Kasumi-1 (cell line): Measurements from ENCODE around the gene TCP1.
"Not testable (repeated sequence)": the region's sequence is repeated elsewhere in the genome, so short reads cannot be mapped to it uniquely, and the experiment has no call there.

Experiments
- DNase-seq, 2 experiments: peaks; one replicate each; lab custom pipeline; 2025; lab: John Stamatoyannopoulos, UW

The TCP1 gene

DNA sequence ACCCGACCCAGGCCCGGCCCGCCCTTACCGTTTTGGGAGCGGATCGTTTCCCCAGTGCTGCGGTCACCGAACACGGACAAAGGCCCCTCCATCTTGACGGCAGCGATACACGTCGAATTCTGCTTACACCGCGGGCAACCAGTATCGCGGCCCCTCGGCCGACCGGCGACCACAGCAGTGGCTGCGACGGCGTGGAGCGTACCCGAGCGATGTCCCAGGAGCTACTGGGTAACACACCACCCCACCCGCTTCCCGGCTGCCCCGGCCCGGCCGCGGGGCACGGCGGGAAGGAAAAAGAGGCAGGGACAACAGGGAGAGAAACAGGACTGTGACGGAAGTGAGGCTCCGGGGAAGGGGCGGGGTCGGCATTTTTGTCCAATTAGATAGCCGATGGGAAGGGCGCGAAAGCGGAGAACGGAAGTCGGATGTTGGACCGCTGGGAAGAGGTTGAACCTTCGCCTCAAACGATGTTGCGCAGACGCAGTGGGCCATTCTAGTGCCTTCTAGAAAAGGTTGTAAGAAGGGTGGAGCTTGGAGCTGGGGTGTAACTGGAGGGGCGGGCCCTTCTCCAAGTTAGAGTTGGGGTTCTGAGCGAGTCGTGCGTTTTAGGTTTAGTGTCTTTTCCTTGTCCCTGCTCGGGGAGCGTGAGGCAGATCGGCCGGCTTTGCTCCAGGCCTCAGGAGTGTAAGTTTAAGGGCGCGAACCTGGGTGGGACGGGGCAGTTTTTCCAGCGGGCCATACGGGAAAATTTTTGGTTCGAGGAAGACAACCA lies at the start of gene TCP1:
TSS of gene TCP1 (minus strand) at position 226 of the 772 bp plus-strand sequence. CDS start at position 92, 134 bp downstream.
- DNase-seq = peak; percentile 99 to 100

DNA sequence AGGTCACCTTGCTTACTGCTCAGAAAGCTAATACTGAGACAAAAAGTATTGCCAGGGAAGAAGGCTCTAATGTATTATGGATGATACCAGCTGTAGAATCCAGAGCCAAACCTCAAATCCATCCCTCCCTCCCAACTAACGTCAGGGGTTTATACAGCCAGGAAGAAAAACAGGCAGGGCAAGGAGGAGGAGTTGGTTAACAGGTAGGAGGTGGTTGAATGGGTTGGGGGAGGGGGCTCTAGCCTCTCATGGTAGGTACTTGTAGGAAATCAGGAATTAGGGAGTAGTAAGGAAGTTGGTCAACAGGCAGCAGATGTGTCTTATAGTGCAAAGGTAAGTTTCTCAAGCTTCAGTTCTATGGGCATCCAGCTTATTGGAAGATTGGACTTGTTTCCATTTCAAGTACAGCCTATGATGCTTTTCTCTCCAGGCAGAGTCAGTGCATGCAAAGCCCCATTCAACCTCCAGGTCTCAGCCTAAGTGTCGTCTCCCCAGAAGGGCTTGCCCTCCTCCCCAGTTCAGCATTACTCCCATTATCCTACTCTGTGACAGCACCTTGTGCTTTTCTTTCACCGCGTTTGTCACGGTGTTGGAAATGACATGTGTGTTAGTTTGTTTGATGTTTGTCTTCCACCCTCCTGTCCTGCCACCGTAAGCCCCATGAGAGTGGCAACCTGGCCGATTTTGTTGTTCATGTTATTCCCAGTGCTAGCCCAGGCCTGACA lies 48.8 kb upstream of the TCP1 start:
- no peak for DNase-seq

DNA sequence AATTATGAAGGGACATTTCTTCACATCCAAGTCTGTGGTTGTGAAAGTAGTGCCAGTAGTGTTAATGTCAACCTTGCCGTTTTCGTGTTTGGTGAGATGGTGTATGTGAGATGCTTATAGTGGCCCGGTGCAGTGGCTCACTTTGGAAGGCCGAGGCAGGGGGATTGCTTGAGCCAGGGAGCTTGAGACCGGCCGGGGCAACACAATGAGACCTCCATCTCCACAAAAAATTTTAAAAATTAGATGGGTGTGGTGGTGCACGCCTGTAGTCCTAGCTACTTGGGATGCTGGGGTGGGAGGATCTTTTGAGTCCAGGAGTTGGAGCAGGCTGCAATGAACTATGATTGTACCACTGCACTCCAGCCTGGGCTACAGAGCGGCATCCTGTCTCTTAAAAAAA lies 48.1 kb upstream of the TCP1 start:
- no peak for DNase-seq

DNA sequence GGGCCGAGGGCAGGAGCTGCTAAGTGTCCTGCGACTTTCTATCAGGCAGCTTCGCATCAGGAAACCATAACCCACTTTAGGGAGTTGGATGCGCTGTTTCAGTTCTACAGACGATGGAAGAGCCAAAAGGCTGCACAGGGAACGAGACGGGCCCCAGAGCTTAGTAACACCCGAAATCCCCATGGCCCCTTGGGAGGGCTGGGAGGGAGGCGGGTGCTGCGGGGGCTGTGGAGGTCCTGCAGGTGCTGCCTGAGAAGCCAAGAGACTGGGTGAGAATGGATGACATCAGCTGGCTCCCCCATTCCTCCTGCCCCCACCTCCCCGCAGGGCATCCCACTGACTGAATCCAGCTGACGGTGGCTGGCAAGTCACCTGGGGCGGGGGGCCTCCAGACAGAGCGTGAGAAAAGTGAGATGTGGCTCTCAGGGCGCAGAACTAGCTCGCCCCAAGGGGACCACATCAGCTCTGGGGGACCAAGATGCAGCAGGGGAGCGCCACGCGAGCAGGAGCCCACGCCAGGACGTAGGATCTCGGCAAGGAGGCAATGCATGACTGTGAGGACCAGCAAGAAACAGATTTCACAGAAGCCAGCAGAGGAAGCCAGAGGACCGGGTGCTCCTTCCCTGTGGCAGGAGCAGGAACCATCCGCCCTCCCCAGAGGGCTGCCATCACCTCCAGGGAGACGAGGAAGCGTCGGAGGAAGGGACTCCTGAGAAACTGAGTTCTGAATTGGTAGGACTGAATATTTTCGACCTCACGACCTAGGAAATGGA lies 47.5 kb upstream of the TCP1 start:
- no peak for DNase-seq

DNA sequence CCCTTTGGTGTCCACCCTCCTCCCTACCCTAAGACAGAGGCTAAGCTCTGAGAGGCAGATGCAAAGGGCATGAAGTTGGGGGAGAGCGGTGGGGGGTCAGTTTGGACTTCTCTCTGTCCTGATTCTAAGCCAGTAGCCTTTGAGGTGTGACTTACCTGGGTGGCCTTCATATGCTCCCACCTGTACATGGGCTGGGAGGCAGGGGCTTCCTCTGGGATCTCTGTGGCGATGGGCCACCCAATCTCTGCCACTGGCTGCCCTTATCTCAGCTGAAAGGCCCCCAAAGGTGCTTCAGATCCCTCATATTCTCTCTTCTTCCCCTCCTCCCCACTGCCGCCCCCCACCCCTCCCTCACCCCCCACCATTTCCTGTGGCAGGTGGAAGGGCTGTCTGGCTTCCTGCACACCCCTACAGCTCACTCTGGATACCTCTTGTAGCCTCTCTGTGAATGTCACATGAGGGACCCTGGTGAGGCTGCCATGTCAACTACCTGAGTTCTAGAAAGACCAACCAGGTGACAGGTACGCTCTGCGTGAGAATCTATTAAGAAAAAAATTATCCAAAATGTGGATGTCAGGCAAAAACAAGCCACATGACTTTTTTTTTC lies 44.7 kb upstream of the TCP1 start:
- no peak for DNase-seq

DNA sequence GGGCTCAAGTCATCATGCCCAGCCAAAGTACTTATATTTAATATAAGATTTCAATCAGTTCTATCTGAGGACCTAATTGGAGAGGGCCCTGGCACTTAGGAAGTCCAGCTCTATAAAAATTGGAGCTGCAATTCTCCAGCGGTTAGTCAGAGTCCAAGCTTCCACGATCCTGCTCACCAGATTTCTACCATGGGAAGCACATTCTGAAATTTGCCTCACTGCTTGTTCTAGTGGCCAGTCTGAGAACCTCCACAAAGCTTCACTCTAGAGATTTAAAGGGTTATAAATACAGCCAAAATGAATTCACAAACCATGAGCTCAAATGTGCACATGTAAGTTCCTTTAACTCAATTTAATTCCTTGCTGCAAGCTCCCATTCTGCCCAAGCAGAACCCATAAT lies 44.2 kb upstream of the TCP1 start:
- peak in 1 of 2 experiments; percentile 28 for DNase-seq

DNA sequence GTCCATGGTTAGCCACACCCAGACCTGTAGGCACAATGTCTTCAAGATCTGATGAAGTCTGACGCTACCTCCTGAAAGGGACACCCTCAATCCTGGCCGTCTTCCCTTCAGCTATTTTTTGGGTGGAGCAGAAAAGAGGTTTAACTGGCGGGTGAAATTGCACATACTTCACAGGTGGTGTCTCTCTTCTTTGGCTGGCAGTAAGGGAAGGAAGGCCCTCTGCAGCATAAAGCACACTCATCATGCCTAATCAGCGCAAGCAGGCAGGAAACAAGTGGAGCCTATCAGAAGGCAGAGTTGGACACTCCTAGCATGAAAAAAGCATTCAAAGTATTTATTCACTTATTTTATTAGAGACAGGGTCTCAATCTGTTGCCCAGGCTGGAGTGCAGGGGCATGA lies 43.5 kb upstream of the TCP1 start:
- no peak for DNase-seq

DNA sequence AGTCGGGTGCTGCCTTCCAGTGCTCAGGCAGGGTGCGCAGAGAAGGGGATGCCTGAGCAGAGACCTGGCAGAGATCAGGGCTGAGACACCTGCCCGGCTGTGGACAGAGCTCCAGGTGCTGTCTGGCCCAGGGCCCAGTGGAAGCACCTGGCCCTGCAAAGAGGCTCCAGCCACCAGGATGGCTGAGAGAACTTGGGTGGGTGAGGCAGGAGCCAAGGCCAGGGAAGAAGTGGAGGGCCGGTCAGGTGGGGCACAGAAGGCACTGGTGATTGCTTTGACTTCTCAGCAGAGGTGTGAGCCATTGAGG lies 41.9 kb upstream of the TCP1 start:
- no peak for DNase-seq

DNA sequence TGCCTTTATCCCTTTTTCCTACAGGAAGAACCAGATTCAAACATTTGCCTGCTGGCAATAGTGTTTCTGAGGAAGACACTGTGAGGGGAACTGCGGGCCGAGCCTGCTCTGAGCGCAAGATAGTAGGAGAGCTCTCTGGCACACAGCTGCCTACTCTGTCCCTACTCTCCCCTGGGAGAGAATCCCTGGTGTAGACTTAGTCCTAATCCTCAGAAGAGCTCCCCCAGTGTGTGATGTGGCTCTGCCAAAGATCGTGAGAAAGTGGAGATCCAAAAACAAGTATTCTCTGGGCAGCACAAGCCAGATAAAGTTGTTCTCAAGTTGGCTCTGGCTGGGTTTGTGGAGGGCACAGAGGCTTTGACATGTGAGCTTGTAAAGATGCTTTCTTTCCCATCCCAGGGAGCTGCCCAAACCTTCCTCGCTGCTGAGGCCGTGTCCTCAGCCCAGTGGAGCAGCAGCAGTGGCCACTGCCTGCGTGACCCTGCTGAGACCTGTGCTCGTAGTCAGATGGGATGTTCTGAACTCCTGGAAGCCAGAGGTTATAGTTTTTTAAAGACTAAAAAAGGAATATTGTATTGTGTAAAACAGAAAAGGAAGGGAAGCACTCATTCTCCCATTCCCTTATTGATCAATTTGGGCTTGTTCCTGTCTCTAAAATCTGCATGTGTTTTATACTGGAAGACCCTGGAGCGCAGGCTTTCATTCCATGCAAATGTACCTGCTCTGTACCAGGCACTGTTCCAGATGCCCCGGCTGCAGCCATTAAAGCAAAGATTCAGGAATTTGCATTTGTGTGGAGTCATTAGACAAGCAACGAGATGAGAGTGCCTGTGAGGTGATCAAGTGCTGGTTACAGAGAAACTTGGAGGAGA lies 41.3 kb upstream of the TCP1 start:
- DNase-seq = no peak

DNA sequence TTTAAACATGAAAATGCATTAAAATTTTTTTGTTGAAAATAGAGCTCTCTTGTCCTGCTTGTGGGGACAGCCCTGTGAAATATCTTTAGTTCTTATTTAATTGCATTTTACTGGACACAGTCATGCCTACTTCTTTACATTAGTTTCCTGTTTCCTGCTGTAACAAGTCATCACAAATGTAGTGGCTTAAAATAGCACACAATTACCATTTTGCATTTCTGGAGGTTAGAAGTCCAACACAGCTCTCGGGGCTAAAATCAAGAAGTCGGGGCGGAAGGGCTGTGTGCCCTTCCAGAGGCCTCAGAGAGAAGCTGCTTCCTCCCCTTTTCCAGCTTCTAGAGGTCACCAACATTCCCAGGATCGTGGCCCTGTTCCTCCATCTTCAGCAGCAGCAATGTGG lies 40.1 kb upstream of the TCP1 start:
- peak; percentile 73 to 82 for DNase-seq

DNA sequence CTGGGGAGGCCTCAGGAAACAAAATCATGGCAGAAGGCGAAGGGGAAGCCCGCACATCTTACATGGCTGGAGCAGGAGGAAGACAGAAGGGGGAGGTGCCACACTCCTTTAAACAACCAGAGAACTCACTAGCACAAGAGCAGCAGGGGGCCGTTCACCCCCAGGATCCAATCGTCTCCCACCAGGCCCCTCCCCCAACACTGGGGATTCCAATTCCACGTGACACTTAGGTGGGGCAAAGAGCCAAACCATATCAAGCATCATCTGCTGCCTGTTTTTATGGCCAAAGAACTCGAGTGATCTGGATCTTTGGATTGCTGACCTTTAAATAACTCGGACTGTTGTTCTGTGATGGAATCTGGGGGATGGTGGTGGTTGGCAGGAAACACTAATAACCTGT lies 38.7 kb upstream of the TCP1 start:
- no peak for DNase-seq

DNA sequence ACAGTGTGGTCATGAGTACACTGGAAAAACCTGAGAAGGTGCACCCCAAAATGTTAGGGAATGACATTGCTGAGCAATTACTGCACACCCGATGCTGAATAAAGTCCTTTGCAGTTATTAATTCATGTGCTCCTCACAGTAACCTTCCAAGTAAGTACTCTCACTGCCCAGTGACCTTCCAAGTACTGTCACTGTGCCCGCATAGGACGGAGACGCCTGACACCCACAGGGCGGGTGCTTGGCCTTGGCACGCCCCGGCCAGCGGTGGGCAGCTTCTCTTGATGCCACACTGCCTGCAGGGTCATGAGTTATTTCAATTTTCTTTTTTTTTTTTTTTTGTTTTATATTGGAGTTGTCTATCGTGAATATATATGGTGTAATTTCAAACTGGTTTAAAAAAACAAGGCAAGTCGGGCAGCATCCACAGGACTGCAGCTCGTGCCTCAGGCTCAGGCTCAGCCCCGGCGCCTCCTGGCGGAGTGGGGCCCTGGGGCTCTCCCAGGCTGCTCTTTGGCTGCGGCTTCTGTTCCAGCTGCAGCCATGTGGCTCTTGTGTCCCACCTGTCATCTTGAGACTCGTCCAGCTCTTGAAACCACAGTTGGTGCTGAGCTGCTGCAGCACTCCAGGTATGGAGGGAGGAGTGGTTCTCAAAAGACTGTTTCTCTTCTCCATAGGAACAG lies 37.7 kb upstream of the TCP1 start:
- DNase-seq = no peak

DNA sequence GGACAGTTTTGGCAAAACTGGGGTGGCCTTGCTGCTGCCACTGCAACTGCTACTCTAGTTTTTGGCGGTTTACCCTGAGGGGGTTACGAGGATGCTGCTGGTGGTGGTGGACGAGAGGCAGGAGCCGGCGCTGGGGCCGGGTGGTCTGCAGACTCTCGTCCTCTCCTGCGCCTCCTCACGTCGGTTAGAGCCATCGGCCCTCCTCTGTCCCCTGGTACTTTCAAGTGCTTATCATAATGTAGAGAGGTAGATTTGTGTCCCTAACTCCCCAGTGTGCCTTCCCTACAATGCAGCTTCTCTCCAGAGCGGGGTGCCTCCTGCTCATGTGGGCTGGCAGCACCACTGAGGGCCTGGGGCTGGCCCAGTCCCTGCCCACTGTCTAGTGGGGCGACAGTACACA lies 36.6 kb upstream of the TCP1 start:
- DNase-seq = no peak

DNA sequence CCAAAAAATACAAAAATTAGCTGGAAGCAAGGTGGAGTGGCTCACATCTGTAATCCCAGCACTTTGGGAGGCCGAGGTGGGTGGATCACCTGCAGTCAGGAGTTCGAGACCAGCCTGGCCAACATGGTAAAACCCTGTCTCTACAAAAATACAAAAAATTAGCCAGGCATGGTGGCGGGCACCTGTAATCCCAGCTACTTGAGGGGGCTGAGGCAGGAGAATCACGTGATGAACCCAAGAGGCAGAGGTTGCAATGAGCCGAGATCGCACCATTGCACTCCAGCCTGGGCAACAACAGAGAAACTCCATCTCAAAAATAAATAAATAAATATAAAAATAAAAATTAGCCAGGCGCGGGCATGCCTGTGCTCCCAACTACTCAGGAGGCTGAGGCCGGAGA lies 35.3 kb upstream of the TCP1 start:
- DNase-seq = not testable (repeated sequence)

DNA sequence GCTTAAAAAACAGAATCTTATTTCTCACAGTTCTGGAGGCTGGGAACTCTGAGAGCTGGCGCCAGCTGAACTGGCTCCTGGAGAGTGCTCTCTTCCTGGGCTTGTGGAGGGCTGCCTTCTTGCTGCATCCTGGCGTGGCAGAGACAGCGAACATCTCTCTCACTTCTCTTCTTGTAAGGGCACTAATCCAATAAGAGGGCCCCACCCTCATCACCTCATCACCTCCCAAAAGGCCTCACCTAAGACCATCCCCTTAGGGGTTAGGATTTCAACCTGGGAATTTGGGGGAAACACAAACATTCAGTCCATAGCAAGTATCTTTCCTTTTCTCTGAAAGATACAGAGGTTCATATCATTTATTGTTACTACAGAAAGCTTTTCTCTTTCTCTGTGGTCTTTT lies 34.6 kb upstream of the TCP1 start:
- DNase-seq = no peak

DNA sequence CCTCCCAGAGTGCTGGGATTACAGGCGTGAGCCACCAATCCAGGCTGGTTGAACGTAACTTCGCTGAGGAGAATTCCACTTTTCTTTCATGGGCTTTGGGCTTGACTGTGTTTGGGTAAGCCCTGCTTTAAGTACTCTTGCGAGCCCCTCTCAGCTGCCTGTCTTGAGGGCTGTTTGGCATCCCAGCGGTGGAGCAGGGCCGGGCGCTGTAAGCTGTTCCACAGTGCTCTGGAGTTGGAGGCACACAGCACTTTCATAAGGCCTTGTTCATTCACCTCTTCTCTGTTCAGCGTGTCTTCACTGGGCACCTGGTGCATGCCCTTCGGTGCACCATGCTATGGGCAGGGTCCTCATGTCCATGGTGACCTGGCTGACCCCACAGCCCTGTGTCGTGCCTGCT lies 32.3 kb upstream of the TCP1 start:
- DNase-seq = no peak

DNA sequence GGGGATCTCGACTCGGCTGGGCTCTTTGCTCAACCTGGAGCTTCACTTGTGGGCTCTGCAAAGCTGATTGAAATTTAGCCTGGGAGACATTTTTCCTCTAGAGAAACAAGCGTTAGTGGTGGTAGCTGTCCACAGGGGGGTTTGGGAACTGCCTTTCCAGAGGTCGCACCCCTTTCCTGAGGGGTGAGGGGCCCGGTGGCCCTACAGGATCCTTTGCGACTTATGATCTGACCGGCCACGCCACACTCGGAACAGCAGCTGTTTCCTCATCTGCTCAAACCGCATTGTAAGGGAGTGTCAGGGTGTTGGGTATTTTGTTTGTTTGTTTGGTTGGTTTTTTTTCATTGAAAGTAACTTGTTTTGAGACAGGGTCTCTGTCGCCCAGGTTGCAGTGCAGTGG lies 31.7 kb upstream of the TCP1 start:
- peak in 1 of 2 experiments; percentile 13 for DNase-seq

DNA sequence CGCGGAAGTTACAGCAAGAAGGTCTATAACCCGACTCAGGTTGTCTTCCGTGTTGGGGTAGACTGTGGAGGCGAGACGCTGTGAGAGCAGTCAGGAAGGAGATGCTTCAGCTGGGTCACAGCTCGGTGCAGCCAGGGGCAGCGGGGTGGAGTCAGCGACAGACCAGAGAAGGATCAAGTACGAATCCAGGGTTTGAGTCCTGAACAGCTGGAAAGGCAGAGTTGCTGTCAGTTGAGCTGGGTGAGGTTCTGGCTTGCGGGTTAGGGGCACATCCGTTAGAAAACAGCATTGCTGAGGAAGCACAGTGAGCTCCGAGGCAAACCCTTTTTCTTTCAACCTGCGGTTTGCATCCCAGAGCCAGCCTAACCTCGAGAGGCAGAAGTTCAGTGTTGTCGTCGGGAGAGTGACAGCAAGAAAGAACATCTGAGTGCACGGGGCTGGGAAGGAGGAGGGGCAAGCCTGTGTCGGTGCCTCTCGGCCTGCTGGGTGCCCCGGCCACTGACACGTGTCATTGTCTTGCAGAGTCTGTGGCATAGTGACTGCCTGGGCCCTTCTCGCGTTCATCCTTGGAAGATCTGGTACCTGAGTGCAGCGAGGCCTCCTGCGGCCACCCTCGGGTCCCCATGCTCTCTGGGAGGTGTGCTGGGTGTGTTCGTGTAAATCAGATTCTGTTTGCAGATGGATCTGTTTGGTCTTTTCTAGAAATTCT lies 30.7 kb upstream of the TCP1 start:
- DNase-seq = peak; percentile 95 to 96

DNA sequence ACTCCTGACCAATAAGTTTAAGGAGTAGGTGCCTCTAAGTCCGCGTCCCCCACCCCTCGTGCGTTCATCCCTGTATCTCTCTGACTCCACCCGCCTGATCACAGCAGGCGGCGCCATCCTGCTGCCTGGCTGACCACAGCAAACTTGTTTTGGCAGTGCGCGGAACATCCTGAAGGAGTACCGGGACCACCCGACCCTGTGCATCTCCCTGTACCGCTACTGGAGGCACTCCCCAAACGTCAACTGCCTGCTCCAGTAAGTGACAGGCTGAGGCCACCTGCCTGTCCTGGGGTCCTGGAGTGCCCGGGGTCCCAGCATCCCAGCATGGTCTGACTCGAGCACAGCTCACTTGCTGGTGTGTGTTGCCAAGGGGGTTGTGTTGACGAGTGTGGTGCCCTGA lies 29.7 kb upstream of the TCP1 start:
- no peak for DNase-seq
